22Rv1 (cell line): ENCODE measurements around the gene PLK5.
A peak's percentile ranks its signal among the peaks of the same experiment; 100 is the strongest.

ENCODE experiments used
- H3K27ac ChIP-seq: fragments of 450-650 bp; 2 replicates; pipeline ENCODE4 v1.5.1; 2017
- CTCF ChIP-seq: fragments of 450-650 bp; IDR thresholded peaks from 2 replicates; pipeline ENCODE4 v1.5.1; 2017; ENCODE audit warnings: mild to moderate bottlenecking
- ZFX ChIP-seq: fragments of 450-650 bp; IDR thresholded peaks from 2 replicates; pipeline ENCODE4 v1.6.1; 2017; ENCODE audit warnings: antibody characterized with exemption, borderline replicate concordance

Gene PLK5

DNA sequence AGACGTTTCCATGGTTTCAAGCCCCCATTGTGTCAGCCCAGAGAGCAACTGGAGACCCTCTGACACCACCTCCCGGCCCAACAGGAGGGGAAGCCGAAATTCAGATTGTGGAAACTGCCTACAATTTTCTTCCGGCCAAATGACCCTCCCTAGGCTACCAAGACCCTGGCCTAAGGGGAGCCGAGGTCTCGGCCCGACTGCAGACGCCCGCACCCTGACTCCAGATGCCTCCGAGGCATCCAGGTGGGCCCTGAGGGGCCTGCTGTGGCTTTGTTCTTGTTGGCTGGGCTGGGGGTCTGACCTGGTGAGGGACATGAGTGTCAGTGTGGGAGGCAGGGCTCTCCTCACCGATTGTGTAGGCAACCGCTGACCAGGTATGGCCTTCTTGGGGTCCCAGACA is 34.7 kb downstream of the PLK5 start:
- H3K27ac ChIP-seq = no peak overlapping the region
- TF ChIP-seq ZFX = no peak
- no peak for TF ChIP-seq CTCF

DNA sequence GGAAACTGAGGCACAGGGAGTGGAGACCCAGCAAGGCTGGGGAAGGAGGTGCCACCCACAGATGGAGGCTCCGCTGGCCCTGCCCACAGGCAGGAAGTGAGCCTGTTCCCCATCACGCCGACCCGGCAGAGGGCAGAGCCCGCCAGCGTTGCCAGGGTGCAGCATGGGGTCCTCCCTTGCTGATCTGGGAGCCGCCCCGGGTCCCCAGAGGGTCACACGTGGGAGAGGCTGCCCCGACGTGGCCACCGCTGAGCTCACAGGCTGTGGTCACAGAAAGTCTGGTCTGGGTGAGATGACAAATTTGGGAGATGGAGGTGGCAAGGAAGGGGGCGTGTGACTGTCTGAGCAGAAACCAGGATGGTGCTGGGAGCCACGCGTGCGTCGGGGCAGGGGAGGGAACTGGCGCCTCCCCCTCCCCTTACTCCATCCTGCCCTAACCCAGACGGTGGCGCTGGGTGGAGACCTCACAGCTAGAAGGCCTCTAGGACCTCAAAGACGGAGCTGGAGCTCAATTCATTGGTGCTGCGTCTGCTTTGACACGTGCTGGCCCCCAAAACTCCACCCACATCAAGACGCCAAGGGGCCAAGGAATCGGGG is 36.5 kb downstream of the PLK5 start:
- no peak overlapping the region for H3K27ac ChIP-seq
- TF ChIP-seq ZFX = no peak
- no peak for TF ChIP-seq CTCF

DNA sequence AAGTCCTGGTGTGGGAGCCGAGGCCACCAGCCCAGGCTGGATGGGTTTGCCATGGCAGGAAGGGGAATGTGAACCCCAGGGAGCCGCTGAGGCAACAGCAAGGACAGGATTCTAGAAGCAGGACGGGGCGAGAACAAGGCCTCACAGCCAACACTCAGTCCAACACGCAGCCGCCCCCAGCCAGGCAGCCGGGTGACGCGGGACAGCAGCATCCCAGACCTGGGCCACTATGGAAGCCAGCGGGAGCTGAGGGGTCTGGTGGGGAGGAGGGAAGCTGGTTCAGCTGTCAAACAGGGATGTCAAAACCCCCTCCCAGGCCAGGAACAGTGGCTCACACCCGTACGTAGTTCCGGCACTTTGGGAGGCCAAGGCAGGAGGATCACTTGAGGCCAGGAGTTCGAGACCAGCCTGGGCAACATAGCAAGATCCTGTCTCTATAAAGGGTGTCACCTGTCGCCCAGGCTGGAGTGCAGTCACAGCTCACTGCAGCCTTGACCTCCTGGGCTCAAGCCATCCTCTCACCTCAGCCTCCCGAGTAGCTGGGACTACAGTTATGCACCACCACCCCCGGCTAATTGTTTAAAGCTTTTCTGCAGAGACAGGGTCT is 37.5 kb downstream of the PLK5 start:
- TF ChIP-seq CTCF (no peak), ZFX (no peak)

GRCh38 chr19:1563251-1563650 is 39.4 kb downstream of the PLK5 start:
- TF ChIP-seq CTCF (no peak), ZFX (no peak)
- H3K27ac ChIP-seq = no peak overlapping the region

More for the DNA sequence above, 37.5 kb downstream of the PLK5 start:
- H3K27ac ChIP-seq = no peak overlapping the region

- H3K27ac ChIP-seq = peak overlapping the region; percentile 71
Observed at GRCh38 chr19:1566392-1567115, 42.7 kb downstream of the PLK5 start.

DNA sequence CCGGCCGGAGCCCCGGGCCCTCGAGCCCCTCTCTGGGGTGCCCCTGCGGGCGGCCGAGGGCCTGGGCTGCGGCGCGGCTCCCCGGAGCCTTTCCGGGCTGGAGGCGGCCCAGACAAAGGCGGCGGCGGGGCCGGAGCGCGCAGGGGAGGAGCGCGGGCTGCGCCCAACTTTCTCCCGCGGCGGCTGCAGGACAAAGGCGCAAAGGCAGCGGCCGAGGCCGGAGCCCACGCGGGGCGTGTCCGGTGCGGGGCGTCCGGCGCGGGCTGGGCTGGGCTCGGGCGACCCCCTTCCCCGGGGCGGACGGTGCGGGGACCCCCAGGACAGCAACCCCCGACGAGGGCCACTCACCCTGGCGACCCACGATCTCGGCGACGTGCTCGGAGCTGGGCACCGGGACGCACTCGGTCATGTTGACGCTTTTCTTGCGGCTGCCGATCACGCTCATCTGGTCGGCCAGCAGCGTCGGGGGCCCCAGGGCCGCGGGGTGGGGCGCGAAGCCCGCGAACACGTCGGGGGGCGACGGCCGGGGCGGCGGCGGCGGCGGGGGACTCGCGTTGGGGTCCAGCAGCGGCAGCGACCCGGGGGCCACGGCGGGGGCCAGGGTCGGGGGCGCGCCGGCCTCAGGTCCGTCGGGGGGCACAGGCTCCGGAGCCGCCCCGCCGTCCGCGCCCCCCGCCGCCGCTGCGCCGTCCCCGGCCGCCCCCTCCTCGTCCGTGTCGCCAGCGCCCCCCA is 43.4 kb downstream of the PLK5 start:
- TF ChIP-seq ZFX = no peak
- TF ChIP-seq CTCF = no peak
- peak overlapping the region; percentile 71 for H3K27ac ChIP-seq

More at GRCh38 chr19:1566392-1567115, 42.7 kb downstream of the PLK5 start:
- TF ChIP-seq ZFX (no peak), CTCF (no peak)

DNA sequence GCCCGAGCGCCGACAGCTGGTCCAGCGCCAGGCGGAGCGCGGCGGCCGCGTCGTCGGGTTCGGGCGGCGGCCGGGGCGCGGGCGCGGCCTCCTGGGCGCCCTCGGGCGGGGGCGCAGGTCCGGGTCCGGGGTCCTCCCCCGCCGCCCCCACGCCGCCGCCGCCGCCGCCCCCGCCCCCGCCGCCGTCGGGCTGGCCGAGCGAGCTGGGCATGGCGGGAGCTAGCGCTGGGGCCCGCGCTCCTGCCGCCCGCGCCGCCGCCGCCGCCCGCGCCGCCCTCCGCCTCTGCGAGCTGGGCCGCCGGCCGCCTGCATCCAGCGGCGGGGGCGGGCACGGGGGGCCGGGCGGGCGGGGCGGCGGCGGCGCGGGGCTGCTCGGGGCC is 44.0 kb downstream of the PLK5 start:
- TF ChIP-seq CTCF = no peak
- no peak for TF ChIP-seq ZFX
- peak overlapping the region; percentile 71 for H3K27ac ChIP-seq
